Stimulated activated CD8-positive, alpha-beta memory T cell treated with anti-CD3 and anti-CD28 coated beads, Interleukin-15, amount 100 ng/mL, for 4 hours (primary cell): ENCODE measurements around the gene RITA1.

ENCODE experiments used
- DNase-seq, 2 donors: peaks; one replicate each; pipeline ENCODE4 v3.0.0-alpha.2; 2020; ENCODE audit warnings: low read depth in 2 of 2

The RITA1 gene

DNA sequence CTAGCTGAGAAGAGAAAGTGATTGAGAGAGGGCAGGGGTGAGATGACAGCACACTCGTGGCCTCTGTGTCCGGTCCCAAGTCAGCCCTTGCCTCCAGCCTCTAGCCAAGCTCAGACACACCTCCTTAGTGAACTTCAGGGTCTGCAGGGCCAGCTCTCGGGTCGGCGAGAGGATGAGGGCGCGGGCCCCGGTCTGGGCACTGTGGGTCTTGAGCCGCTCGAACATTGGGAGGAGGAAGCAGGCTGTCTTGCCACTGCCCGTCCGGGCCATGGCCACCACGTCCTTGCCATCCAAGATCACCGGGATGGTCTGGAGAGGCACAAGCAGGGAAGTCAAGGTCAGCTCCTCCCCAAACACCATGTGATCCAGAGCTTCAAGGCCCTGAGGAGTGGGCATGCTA is 6.5 kb upstream of the RITA1 start:
- DNase-seq: no peak

DNA sequence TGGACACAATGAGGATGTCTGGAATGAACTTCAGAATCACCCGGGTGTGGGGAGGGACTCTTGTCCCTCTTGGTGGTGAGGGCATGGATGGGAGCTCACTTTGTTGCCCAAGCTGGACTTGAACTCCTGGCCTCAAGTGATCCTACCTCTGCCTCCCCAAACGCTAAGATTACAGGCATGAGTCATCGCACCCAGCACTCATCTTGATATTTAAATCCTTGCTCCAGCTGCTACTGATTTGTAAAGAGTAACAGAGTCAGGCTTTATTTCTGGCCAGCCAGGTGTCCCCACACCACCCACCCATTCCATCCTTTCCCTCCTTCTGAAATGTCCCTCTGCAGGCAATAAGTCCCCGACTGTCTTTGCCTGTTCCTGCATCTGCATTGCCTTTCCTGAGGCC is 5.2 kb upstream of the RITA1 start:
- DNase-seq: no peak

DNA sequence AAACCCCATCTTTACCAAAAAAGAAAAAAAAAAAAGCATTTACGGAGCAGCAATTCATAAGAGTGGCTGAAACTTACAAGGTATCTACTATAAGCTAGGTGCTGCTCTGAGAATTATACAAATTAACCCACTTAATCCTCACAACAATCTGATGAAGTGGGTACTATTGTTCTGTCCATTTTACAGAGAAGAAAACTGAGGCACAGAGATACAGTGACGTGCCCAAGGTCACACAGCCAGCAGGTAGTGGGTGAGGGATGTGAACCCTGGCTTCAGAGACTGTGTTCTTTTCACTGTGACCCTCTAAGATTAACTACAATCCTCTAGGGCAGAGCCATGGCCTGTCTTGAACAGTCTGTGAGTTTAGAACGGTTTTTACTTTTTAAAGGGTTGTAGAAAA is 3.5 kb upstream of the RITA1 start:
- DNase-seq: no peak

DNA sequence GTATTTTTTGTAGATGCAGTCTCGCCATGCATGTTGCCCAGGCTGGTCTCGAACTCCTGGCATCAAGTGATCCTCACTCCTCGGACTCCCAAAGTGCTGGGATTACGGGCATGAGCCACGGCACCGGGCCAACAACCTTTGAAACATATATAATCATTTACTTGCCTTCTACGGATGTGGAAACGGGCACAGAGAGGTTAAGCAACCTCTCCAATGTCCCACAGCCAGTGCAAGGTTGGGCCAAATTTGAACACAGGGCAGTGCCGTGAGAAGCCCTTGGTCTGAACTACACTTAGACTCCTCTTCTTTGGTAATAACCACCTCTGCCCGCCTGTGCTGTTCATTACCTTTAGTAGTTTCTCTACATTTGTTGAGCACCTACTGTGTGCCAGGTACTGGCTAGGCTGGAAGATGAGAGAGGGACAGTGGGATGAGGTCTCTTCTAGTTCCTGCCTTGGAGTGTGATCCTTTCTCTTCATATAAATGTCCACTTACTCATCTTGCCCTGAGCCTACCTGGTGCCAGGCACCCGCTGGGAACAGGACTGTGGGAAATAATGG is 2.4 kb upstream of the RITA1 start:
- DNase-seq: no peak

DNA sequence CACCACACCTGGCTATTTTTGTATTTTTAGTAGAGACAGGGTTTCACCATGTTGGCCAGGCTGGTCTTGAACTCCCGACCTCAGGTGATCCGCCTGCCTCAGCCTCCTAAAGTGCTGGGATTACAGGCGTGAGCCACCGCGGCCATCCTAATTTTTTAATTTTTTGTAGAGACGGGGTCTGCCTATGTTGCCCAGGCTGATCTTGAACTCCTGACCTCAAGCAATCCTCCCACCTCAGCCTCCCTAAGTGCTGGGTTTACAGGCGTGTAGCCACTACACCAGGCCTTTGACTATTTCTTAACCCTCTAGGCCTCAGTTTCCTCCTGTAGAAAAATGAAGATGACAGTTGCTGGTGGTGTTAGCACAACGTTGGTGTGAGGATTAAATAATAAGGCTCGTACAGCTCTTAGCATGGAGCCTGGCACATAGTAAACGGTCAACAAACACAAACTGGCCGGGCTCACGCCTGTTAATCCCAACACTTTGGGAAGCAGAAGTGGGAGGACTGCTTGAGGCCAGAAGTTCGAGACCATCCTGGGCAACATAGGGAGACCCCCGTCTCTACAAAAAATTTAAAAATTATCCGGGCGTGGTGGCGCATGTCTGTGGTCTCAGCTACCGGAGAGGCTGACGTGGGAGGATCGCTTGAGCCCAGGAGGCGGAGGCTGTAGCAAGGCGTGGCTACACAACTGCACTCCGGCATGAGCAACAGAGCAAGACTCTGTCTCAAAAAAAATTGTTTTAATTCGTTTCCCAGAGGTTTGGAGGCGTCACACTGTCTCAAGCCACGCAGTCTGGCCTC is 1.2 kb upstream of the RITA1 start:
- no peak for DNase-seq

DNA sequence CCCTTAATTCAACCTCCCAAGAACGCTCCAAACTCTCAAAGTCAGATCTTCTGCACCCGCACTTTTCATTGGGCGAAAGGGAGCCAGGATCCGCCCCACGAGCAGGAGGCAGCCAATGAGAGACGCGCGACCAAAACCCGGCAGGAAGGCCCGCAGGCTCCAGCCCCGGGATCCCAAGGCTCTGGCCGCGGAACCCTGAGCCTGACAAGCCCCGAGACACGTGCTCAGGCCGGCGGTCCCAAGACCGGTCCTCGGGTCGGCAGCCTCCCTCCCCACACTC is 681 bp upstream of the RITA1 start:
- peak; percentile 74 to 77 for DNase-seq

DNA sequence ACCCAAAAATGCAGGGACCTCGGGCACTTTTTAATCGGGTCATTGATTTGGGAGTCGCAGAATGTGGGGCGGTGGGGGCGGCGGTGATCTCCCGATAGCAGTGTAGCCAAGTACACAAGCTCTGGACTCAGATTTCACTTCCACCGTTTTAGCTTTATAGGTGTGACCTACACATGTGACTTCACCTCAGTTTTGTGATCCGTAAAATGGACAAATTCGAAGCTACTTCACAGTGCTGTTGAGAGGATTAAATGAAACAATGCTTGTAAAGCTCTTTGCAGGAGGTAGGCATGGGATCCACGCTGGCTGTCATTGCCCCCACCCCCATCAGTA is 478 bp downstream of the RITA1 start:
- no peak for DNase-seq

DNA sequence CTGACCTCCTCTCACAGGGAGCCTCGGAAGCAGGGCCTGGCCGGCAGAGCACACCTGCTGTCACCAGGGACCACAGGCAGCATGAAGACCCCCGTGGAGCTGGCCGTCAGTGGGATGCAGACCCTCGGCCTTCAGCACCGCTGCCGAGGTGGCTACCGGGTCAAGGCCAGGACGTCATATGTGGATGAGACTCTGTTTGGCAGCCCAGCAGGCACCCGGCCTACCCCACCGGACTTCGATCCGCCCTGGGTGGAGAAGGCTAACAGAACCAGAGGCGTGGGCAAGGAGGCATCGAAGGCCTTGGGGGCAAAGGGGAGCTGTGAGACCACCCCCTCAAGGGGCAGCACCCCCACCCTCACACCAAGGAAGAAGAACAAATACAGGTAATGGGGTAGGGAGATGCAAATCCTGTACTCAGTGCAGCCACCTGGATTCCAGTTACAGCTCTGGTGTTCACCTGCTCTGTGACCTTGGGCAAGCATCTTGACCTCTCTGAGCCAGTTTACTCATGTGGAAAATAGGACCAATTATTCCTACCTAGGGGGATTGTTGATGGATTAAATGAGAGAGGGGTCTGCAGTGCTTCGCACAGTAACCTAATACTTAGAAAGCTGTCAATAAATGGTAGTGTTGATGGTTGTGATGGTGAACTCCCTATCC is 1.3 kb downstream of the RITA1 start:
- DNase-seq: no peak

DNA sequence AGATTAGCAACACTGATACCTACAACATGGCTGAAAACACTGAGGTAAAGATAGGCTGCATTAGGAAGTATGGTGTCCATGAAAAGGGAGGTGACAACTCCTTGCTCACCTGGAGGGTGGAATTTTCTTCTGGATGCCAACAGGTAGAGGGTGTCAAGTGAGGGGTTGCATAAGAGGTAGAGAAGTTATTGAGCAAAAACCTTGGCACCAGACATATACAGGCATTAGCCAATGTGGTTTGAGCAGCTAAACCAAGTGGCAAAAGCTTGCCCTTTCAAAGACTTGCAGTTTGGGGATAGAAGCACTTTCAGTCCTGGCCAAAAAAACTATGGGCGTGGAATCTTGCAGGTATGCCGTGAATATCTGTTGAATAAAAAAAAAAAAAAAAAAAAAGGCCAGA is 3.8 kb downstream of the RITA1 start:
- DNase-seq: no peak

DNA sequence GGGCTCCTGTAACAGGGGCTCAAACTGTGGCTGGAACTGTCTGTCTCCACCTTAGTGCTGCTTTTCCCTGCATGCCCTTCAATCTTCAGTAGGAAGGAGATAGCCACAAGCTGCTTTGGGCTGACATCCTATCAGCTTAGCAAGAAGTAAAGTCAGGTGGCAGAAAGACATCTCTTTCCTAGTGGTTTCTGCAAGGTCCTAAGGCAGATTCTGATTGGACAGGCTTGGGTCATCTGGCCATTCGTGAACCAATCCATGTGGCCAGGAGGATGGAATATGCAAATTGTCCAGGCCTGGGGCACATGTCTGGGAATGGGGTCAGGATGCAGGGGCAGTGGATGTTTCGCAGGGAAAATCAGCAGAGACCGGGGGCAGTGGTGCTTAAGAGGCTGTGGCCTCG is 5.2 kb downstream of the RITA1 start:
- no peak for DNase-seq

DNA sequence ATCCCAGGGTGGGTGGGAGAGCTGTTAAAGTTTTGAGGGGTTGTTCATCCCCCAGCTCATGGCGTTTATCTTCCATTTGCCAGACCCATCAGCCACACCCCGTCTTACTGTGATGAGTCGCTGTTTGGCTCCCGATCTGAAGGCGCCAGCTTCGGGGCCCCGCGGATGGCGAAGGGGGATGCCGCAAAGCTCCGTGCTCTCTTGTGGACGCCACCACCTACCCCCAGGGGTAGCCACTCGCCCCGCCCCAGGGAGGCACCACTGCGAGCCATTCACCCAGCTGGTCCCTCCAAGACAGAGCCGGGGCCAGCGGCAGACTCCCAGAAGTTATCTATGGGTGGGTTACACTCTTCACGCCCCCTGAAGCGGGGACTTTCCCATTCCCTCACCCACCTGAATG is 5.7 kb downstream of the RITA1 start:
- DNase-seq: no peak

DNA sequence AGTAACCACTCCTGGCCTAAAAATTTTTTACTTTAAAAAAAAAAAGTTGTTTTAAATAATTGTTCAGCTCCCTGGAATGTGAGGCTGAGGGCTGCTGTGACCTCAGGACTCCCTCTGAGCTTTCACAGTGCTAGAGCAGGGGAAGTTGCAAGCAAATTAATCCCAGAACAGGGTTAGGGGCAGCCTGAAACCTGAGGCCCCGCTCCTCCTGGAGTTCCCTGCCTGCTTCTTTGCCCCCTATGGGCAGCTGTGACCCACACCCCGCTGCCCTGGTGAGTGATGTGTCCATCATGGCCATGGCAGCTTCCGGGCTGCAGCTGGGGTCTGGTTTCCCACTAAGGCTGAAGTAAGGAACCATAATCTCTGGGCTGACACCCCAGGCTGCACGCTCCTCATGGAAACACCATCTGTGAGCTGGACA is 9.5 kb downstream of the RITA1 start:
- DNase-seq: no peak

DNA sequence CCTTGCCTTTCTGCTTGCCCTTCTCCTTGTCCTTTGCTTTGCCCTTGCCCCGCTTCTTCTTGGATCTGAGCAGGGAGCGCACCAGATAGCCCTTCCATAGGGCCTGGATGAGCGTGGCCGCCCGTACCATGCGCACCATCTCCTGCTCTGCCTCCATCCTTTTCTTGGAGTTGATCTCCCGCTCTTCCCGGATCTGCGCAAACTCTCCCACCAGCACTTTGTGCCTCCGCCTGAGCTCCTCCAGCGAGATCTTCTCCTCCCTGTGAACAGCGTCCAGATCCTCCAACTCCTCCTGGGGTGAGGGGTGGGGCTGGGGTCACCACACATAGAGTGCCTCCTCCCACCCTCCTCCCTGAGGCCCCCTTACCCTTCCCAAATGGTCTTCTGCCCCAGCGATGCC is 10.1 kb downstream of the RITA1 start:
- DNase-seq: no peak

DNA sequence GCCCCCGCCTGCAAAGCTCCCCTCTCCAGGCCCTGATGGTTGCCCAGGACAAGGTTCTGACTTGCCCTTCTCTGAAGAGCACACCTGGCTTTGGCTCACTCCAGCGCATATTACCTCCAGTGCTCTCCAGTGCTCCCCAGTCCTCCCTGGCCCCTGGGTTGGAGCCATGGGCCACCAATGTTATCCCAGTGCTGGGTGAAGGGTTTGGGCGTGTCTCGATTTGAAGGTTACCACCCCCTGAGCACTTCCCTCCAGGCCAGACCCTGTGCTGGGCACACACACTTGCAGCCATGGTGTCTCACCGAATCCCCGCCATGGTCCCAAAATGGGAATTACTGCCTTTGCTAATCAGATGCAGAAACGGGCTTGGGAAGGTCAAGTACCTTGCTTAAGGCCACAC is 11.1 kb downstream of the RITA1 start:
- DNase-seq: no peak

DNA sequence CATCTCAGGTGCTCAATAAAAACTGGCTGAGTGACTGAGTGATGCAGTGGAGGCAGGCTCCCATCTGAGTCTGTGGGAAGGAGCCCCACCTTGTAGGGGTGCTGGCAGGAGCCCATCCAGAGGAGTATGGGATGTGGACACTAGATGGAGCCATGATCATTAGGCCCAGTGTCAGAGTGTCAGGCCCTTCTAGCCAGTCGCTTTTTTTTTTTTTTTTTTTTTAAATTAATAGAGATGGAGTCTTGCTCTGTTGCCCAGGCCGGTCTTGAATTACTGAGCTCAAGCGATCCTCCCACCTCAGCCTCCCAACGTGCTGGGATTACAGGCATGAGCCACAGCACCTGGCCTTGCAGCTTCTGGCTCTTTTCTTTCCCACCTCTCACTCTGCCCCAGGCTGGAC is 11.5 kb downstream of the RITA1 start:
- no peak for DNase-seq

DNA sequence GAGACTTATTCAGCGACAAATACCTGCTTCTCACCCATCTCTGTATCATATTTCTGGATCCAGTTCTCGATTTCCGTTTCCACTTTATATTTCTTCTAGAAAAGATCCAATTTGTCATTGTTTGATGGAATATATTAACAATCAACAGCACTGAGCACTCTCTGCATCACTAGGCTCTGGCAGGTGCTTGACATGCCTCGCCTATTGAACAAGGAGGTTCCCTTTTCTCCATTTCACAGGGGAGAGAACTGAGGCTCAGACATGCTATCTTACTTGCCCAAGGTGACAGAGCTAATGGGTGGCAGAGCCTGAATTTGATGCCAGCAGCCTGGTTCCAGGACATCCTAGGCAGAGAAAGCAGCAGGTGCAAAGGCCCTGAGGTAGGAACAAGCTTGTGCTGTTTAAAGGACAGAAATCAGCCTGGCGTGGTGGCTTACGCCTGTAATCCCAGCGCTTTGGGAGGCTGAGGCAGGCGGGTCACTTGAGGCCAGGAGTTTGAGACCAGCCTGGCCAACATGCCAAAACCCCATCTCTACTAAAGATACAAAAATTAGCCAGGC is 12.1 kb downstream of the RITA1 start:
- DNase-seq: no peak

DNA sequence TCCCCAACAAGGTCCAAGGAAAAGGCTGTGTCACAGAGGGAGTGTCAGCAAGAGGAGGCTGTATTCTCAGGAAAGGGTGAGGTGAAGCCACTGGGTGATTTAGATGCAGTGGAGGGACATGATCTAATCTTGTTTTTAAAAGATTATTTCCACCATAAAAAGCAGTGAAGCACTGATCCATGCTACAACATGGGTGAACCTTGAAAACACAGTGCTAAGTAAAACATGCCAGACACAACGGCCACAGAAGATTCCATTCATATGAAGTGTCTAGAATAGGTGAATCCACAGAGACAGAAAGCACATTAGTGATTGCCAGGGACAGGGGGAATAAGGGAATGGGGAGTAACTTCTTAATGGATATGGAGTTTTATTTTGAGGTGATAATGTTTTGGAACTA is 12.8 kb downstream of the RITA1 start:
- DNase-seq: no peak

DNA sequence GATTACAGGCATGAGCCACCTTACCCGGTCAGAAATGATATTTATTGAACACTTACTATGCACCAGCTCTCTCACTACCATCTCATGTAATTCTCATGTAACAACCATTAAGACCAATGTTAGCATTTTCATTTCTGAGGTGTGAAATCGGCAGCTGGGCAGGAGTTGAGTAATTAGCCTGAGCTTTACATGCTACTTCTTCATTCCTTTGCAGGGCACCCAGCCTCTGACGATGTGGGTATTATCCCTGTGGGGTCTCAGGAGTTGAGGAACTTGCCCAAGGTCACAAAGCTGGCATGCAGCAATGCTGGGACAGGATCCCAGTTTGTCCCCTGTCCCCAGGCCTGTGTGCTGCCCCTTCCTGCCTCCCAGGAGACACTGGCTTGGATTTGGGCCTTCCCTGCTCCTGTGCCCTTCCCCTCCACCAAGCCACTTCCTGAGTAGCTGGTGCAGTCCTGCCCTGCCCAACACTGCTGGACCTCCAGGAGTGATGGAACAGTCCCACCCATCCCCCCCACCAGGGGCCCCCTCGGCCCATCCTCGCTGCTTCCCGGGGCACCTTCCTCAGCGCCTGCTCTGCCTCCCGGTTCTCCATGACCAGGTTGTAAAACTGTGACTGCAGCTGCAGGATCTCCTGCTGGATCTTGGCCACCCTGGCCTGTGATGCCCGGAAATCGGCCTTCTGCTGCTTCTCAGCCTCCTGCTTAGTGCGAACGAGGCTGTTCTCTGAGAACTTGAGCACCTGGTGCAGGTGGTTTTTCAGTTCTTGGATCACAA is 14.7 kb downstream of the RITA1 start:
- DNase-seq: no peak

DNA sequence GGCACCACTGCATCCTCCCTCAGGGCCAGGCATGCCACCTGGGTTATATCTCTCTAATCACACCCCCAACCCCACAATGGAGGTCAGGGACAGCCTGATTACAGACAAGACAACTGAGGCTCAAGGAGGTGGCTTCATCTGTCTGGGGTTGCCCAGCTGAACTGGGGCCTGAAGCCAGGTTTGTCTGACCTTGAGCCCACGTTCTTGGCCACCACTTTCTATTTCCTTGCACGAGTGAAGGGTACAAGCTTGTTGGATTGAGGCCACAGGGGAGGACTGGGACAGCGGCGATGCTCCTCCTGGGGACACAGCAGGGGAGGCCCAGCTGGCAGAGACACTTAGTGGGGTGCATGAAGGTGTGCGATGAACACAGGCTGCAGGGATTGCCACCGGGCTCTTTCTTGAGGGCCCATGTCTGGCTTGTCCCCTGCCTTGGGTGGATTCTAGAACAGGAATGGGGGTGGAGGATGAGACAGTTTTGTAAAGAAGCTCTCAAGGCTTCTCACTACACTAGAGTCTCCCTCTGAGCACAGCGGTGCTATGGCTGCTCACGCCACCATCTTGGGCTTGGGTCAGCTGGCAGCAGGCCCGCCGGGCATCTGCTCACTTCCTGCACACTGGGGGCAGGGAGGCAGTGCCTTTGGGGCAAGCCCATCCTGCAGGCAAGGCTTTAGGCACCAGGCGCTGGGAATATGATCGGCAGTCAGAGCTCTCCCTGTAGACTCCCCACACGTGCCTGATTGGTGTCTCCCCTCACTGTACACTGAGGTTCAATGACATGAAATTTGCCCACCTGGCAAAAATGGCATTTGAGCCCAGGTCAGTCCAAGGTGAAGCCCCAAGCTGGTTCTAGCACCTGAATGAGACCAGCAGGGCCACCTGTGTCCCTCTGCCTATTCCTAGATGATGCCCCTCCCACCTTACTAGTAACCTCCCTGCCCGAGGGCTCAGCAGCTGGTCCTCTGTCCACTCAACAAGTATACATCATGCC is 16.0 kb downstream of the RITA1 start:
- no peak for DNase-seq

DNA sequence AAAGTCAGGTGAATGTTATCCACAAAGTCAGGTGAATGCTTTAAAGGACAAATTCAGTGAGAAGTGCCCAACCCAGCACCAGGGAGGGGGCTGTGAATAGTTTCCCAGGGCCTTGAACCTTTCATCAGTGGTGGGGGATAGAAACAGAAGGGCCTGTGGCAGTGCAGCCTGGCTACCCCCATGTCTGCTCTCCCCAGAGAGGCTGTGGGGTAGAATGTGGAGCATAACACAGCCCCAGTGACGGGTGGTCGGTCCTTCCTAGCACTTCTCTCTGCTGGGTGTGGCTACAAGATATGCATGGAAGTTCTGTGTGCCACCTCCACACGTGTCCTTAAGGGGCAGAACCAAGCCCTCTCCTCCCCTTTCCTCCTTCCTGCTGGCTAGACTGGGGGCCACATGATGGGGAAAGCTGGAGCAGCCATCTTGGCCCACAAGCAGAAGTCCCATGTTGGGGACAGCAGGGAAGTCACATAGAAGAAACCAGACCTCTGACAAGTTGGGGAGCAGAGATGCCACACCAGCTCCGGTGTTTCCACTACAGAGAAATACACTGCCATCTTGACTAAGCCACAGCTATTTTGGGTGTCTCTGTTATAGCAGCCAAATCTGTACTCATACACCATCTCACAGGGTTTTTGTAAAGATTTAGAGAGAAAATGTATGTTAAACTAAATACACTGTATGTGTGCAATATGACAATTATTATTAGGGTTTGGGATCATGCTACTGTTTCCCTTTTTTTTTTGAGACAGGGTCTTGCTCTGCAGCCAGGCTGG is 17.0 kb downstream of the RITA1 start:
- DNase-seq: no peak
